ENCODE results near the gene SLCO3A1.

Gene SLCO3A1

GRCh38 chr15:92105611-92106010 lies 252.1 kb downstream of the SLCO3A1 start:
- DNase-seq, result no peak
- Histone ChIP-seq H4K20me1 (ENCODE audit: insufficient read depth, low read length) (peaks cover 2% of the 10 kb centered on the region; the same call in 1 of the 2 replicates), H3K4me1 (ENCODE audit: insufficient read depth, low read length) (no peaks in the 10 kb centered on the region), H3K4me3 (ENCODE audit: low read depth in 1 of 2, low read length in 2 of 2) (no peak overlapping the region), H3K79me2 (ENCODE audit: insufficient read depth, low read length) (no peaks in the 10 kb centered on the region), H2AFZ (ENCODE audit: low read depth, low read length) (no peak overlapping the region), H3K27me3 (ENCODE audit: insufficient read depth, low read length, poor library complexity) (peaks cover 6% of the 10 kb centered on the region), H3K4me2 (ENCODE audit: insufficient read depth, low read length) (no peak overlapping the region), H3K9ac (ENCODE audit: low read depth, low read length) (no peak overlapping the region), H3K36me3 (ENCODE audit: insufficient read depth, low read length) (no peaks in the 10 kb centered on the region), H3K9me3 (ENCODE audit: insufficient read depth, low read length, severe bottlenecking) (no peaks in the 10 kb centered on the region), H3K27ac (ENCODE audit: low read length) (no peak overlapping the region)
- no peak for TF ChIP-seq EZH2 (IDR thresholded peaks at IDR 0.05; ENCODE audit: borderline replicate concordance, low read depth, low read length, severe bottlenecking)
- TF ChIP-seq CTCF (IDR thresholded peaks at IDR 0.05; ENCODE audit: borderline replicate concordance, extremely low read depth, low read length, poor library complexity, severe bottlenecking), result no peak
- ATAC-seq (ENCODE audit: insufficient read depth, low read depth), result no peak

- H3K4me1 ChIP-seq (ENCODE audit: insufficient read depth, low read length), result no peaks in the 10 kb centered on the region
- H3K4me3 ChIP-seq (ENCODE audit: low read depth in 1 of 2, low read length in 2 of 2), result no peak overlapping the region
- no peak overlapping the region for H3K4me2 ChIP-seq (ENCODE audit: insufficient read depth, low read length)
- H3K27me3 ChIP-seq (ENCODE audit: insufficient read depth, low read length, poor library complexity), result peaks cover 6% of the 10 kb centered on the region
- H3K9ac ChIP-seq (ENCODE audit: low read depth, low read length), result no peak overlapping the region
- ATAC-seq (ENCODE audit: insufficient read depth, low read depth) (no peak), DNase-seq (no peak)
- peaks cover 2% of the 10 kb centered on the region; the same call in 1 of the 2 replicates for H4K20me1 ChIP-seq (ENCODE audit: insufficient read depth, low read length)
- no peak overlapping the region for H3K27ac ChIP-seq (ENCODE audit: low read length)
- no peaks in the 10 kb centered on the region for H3K9me3 ChIP-seq (ENCODE audit: insufficient read depth, low read length, severe bottlenecking)
- H3K79me2 ChIP-seq (ENCODE audit: insufficient read depth, low read length), result no peaks in the 10 kb centered on the region
- H3K36me3 ChIP-seq (ENCODE audit: insufficient read depth, low read length), result no peaks in the 10 kb centered on the region
- no peak overlapping the region for H2AFZ ChIP-seq (ENCODE audit: low read depth, low read length)
- TF ChIP-seq EZH2 (IDR thresholded peaks at IDR 0.05; ENCODE audit: borderline replicate concordance, low read depth, low read length, severe bottlenecking) (no peak), CTCF (IDR thresholded peaks at IDR 0.05; ENCODE audit: borderline replicate concordance, extremely low read depth, low read length, poor library complexity, severe bottlenecking) (no peak)
Observed at GRCh38 chr15:92107510-92107909, 254.0 kb downstream of the SLCO3A1 start.

GRCh38 chr15:92109191-92109873 lies 255.8 kb downstream of the SLCO3A1 start:
- Histone ChIP-seq H4K20me1 (ENCODE audit: insufficient read depth, low read length) (peaks cover 2% of the 10 kb centered on the region; the same call in 1 of the 2 replicates), H3K4me2 (ENCODE audit: insufficient read depth, low read length) (no peak overlapping the region), H2AFZ (ENCODE audit: low read depth, low read length) (no peak overlapping the region), H3K4me3 (ENCODE audit: low read depth in 1 of 2, low read length in 2 of 2) (no peak overlapping the region), H3K36me3 (ENCODE audit: insufficient read depth, low read length) (no peaks in the 10 kb centered on the region), H3K4me1 (ENCODE audit: insufficient read depth, low read length) (no peaks in the 10 kb centered on the region), H3K27ac (ENCODE audit: low read length) (no peak overlapping the region), H3K9ac (ENCODE audit: low read depth, low read length) (no peak overlapping the region), H3K79me2 (ENCODE audit: insufficient read depth, low read length) (no peaks in the 10 kb centered on the region), H3K9me3 (ENCODE audit: insufficient read depth, low read length, severe bottlenecking) (no peaks in the 10 kb centered on the region), H3K27me3 (ENCODE audit: insufficient read depth, low read length, poor library complexity) (peaks cover 6% of the 10 kb centered on the region)
- TF ChIP-seq CTCF (IDR thresholded peaks at IDR 0.05; ENCODE audit: borderline replicate concordance, extremely low read depth, low read length, poor library complexity, severe bottlenecking) (no peak), EZH2 (IDR thresholded peaks at IDR 0.05; ENCODE audit: borderline replicate concordance, low read depth, low read length, severe bottlenecking) (no peak)
- ATAC-seq (ENCODE audit: insufficient read depth, low read depth), result peak; percentile 87
- DNase-seq, result peak; percentile 46
